Mononuclear cell (primary cell): ENCODE measurements around the gene SIGLEC11. TPM values are rescaled to one million over a fixed set of nuclear protein-coding genes. Genes with fewer than 3 reads are reported as not detected.

ENCODE experiments used
- H3K27me3 ChIP-seq: 2 replicates; pipeline ENCODE4 v1.6.0; 2011; ENCODE audit warnings: low read length, control low read depth; ENCODE audit not compliant: insufficient read depth
- H3K4me1 ChIP-seq: 2 replicates; pipeline ENCODE4 v1.5.1; 2011; ENCODE audit warnings: mild to moderate bottlenecking, low read length, control low read depth; ENCODE audit not compliant: insufficient read depth
- H3K4me3 ChIP-seq: 2 replicates; pipeline ENCODE4 v1.5.1; 2011; ENCODE audit warnings: mild to moderate bottlenecking, low read length, moderate library complexity
- H3K9me3 ChIP-seq: 2 replicates; pipeline ENCODE4 v1.5.1; 2011; ENCODE audit warnings: low read depth, mild to moderate bottlenecking, control low read depth, low read length
- total RNA-seq: library from RNA; depleted of rRNA; stranded (reverse); fragments of >200 nt; gene quantifications from one replicate; pipeline ENCODE4 v1.2.3, GENCODE V29; 2012

The SIGLEC11 gene
- total RNA-seq, 1 donor = 0.10 TPM

DNA sequence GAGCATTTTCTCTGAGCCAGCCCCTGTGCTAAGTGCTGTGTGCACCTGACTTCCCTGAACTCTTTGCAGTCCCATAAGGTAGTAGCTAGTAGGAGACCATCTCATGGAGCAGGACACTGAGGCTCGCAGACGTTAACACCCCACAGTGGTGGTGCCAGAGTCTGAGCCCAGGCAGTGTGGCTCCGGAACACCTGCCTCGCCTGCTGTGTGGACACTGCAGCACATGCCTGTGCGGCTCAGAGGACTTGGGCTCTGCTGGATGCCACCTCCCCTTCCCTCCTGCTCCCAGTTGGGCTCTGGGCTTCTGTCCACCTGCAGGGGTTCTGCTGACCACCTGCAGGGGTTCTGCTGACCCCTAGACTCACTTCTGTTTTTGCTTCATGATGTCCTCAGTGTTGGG lies 27.0 kb upstream of the SIGLEC11 start:
- Histone ChIP-seq H3K4me1 (no peaks in the 10 kb centered on the region), H3K4me3 (no peak overlapping the region), H3K27me3 (no peaks in the 10 kb centered on the region), H3K9me3 (no peaks in the 10 kb centered on the region)

DNA sequence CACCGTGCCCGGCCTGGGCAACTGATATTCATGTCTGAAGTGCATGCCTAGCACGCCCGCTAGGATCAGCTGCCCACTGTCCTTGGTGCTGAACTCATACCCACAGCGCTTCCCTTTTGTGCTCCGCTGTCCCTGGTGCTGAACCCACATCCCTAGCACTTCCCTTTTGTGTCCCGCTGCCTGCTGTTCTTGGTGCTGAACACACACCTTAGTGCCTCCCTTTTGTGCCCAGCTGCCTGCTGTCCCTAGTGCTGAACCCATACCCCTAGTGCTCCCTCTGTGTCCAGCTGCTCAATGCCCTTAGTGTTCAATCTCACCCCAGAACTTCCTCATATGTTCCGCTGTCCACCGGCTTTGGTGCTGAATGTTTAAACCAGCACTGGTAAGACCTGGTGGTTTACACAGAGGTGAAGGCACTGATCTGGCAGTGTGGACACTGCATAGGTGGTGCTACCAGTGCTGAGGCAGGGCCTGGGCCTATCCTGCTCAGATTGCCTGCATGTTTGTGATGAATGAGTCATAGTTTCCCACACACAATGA lies 26.3 kb upstream of the SIGLEC11 start:
- Histone ChIP-seq H3K27me3 (no peaks in the 10 kb centered on the region), H3K4me3 (no peak overlapping the region), H3K4me1 (no peaks in the 10 kb centered on the region), H3K9me3 (no peaks in the 10 kb centered on the region)

GRCh38 chr19:49986354-49986753 lies 25.4 kb upstream of the SIGLEC11 start:
- Histone ChIP-seq H3K27me3 (no peaks in the 10 kb centered on the region), H3K9me3 (no peaks in the 10 kb centered on the region), H3K4me1 (no peaks in the 10 kb centered on the region), H3K4me3 (no peak overlapping the region)

- Histone ChIP-seq H3K27me3 (no peaks in the 10 kb centered on the region), H3K4me1 (no peaks in the 10 kb centered on the region), H3K4me3 (no peak overlapping the region), H3K9me3 (no peaks in the 10 kb centered on the region)
These were observed 24.9 kb upstream of the SIGLEC11 start for GRCh38 chr19:49985871-49986270.

DNA sequence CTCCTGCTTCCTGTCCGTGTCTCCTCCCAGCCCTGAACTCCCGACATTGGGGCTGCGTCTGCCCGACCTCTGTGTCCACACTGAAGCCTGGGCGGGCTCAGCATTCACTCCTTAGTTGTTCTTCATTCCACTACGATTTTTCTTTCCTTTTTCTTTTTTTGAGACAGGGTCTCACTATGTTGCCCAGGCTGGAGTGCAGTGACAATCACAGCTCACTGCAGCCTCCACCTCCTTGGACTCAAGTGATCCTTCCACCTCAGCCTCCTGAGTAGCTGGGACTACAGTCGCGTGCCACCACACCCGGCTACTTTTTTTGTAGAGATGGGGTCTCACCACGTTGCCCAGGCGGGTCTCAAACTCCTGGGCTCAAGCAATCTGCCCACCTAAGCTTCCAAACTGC lies 23.5 kb upstream of the SIGLEC11 start:
- Histone ChIP-seq H3K9me3 (no peaks in the 10 kb centered on the region), H3K27me3 (no peaks in the 10 kb centered on the region), H3K4me3 (no peak overlapping the region), H3K4me1 (no peaks in the 10 kb centered on the region)

DNA sequence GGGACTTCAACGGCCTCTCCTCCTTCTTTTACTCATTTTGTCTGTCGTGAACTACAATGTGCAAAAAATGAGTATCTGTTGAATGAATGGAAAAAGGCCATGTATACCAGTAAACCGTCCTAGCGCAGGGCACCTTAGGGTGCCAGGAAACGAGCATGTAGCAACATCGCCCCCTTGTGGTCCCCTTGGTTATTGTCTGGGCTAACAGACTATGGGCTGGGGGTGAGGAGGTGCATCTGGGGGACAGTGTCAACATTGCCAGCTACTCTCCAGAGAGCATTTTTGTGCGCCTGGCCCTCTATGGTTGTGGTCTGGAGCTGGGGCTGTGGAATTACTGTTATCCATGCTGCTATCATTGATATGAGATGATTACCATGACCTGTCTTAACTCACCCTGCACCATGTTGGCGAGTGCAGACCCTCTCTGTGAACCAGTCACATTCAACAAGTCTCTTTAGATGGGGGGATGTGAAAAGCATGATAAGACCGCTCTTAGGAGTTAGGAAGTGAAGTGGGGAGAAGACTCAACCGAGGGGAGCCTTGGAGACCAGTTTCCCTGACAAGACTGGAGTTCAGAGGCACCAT lies 22.8 kb upstream of the SIGLEC11 start:
- Histone ChIP-seq H3K4me3 (no peak overlapping the region), H3K4me1 (no peaks in the 10 kb centered on the region), H3K9me3 (no peaks in the 10 kb centered on the region), H3K27me3 (no peaks in the 10 kb centered on the region)

DNA sequence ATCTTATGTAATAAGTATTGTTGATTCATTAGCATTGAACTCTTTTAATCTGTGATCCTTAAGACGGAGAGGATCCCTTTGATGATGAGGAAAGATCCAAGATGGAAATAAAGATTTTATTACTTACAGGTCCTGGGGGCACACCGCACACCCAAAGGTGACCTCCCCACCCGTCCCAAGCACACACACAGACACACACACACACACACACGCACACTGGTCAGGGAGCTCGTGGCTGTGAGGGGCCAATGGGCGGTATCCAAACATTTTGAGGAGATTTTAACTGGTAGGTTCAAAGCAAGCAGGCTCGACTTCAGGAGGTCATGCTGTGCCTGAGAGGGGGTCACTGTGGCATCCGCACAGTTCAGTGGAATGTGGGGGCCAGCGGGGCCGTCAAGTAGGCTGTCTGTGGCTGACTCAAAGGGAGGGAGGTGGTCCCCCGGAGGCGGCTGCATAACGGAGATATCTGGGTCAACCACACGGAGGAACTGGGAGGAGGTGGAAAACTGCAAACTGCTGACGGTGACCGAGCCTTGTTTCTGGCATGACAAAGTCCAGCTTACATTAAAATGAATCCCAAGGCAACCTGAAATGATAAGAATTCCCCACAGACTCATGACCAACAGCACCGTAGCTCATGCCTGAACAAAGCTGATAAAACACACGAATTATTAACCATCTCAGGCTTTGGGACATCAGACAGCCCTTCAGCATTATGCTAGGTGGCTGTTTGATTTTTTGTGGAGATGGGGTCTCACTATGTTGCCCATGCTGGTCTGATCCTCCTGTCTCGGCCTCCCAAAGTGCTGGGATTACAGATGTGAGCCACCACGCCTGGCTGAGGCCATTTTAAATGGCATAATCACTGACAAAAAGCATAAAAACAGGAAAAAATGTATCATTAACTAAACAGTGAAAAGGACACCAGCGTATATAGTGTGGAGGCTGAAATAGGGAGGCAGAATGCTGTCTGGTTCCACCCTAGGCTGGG lies 20.9 kb upstream of the SIGLEC11 start:
- H3K9me3 ChIP-seq = no peaks in the 10 kb centered on the region
- H3K27me3 ChIP-seq = no peaks in the 10 kb centered on the region
- no peak overlapping the region for H3K4me3 ChIP-seq
- H3K4me1 ChIP-seq = no peaks in the 10 kb centered on the region

- peaks cover 10% of the 10 kb centered on the region for H3K4me1 ChIP-seq
- no peak overlapping the region for H3K4me3 ChIP-seq
- H3K9me3 ChIP-seq = no peaks in the 10 kb centered on the region
- H3K27me3 ChIP-seq = no peaks in the 10 kb centered on the region
These were observed 17.4 kb upstream of the SIGLEC11 start for GRCh38 chr19:49978324-49978723.

- peaks cover 14% of the 10 kb centered on the region for H3K4me1 ChIP-seq
- no peaks in the 10 kb centered on the region for H3K9me3 ChIP-seq
- no peaks in the 10 kb centered on the region for H3K27me3 ChIP-seq
- no peak overlapping the region for H3K4me3 ChIP-seq
These were observed 16.9 kb upstream of the SIGLEC11 start for GRCh38 chr19:49977881-49978280.

- Histone ChIP-seq H3K4me3 (no peak overlapping the region), H3K4me1 (peaks cover 20% of the 10 kb centered on the region), H3K27me3 (no peaks in the 10 kb centered on the region), H3K9me3 (no peaks in the 10 kb centered on the region)
These were observed 16.1 kb upstream of the SIGLEC11 start for GRCh38 chr19:49977076-49977475.

GRCh38 chr19:49976496-49976895 lies 15.5 kb upstream of the SIGLEC11 start:
- no peaks in the 10 kb centered on the region for H3K9me3 ChIP-seq
- no peaks in the 10 kb centered on the region for H3K27me3 ChIP-seq
- H3K4me3 ChIP-seq = no peak overlapping the region
- peaks cover 26% of the 10 kb centered on the region for H3K4me1 ChIP-seq

DNA sequence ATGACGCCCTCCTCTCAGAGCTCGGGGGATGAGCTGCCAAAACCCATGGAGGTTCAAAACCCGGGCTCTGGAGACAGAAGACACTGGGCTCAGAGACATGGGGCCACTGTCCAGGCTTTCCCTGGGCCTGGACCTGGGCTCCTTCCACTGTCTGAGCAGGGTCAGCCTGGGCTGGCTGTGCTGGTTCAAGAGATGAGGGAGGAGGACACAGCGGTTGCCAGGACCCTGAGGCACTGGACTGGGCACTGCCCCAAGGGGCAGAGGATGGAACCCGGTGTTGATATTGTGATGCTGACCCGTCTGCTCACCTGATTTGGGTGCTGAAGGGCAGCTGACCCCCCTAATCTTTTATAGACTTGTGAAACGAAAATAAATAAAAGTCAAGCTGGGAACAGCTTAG lies 14.1 kb upstream of the SIGLEC11 start:
- Histone ChIP-seq H3K4me1 (peaks cover 26% of the 10 kb centered on the region), H3K4me3 (no peak overlapping the region), H3K9me3 (no peaks in the 10 kb centered on the region), H3K27me3 (no peaks in the 10 kb centered on the region)

- Histone ChIP-seq H3K4me3 (no peak overlapping the region), H3K27me3 (no peaks in the 10 kb centered on the region), H3K9me3 (no peaks in the 10 kb centered on the region), H3K4me1 (peaks cover 29% of the 10 kb centered on the region)
These were observed 13.0 kb upstream of the SIGLEC11 start for GRCh38 chr19:49973987-49974386.

DNA sequence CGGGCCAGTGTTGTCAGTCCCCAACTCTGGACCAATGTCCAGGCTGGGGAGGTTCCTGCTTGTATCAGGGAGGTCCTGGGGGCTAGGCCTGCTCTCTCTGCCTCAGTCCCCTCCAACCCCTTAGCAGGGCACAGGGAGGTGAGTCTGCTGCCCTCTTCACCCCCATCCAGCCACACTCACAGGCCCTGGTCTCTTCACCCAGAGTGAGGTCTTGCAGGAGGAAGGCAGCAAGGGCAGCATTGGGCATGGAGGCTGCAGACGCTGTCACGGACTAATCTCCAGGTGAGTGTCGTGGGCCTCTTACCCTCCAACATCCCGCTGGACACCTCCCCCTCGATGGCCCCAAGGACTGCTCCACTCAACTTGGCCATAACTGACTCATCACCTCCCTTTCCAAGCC lies 11.9 kb upstream of the SIGLEC11 start:
- H3K4me1 ChIP-seq = peaks cover 40% of the 10 kb centered on the region
- peaks cover 4% of the 10 kb centered on the region for H3K27me3 ChIP-seq
- H3K9me3 ChIP-seq = no peaks in the 10 kb centered on the region

GRCh38 chr19:49971991-49972411 lies 11.0 kb upstream of the SIGLEC11 start:
- Histone ChIP-seq H3K4me3 (no peak overlapping the region), H3K27me3 (peaks cover 4% of the 10 kb centered on the region), H3K4me1 (peaks cover 48% of the 10 kb centered on the region), H3K9me3 (no peaks in the 10 kb centered on the region)

More for the DNA sequence above, 11.9 kb upstream of the SIGLEC11 start:
- H3K4me3 ChIP-seq = no peak overlapping the region
